ENCODE data around the gene CCDC12. TPM values are rescaled to one million over a fixed set of nuclear protein-coding genes. Genes with fewer than 3 reads are reported as not detected.

Gene CCDC12
- total and polyA plus RNA-seq, 2 of the 13 experiments (the other 11 are each of a cell fraction or from before 2014, with no cell fraction given) = 30.1 to 49.5 TPM

- no peaks in the 10 kb centered on the region for H3K79me2 ChIP-seq (ENCODE audit: insufficient read depth, low read length)
- no TSS peak for BruUV-seq (replicated peaks)
- 97% methylated on average over 4 of the region's 17 CpGs for WGBS (ENCODE audit: low lambda C conversion rate)
- POLR2A ChIA-PET = no interaction called here
- no peaks in the 10 kb centered on the region for H3K27me3 ChIP-seq (ENCODE audit: control insufficient read depth in 1 of 2, insufficient read depth in 2 of 2, low read length in 2 of 2)
- in situ Hi-C loops (cut with HindIII; ENCODE audit: extremely low pct_ligation_motif_present, low pct_unique_long_range_greater_than_20kb) = no loop called here
- no peak overlapping the region for H3K4me2 ChIP-seq (ENCODE audit: low read depth, low read length)
- intact Hi-C loops (cut with micrococcal nuclease; ENCODE audit: unreplicated experiment) = no loop called here
- H4K20me1 ChIP-seq (ENCODE audit: insufficient read depth, low read length) = no peaks in the 10 kb centered on the region
- H3K4me1 ChIP-seq (ENCODE audit: insufficient read depth, low read length) = no peaks in the 10 kb centered on the region; the same call in 1 of the 2 replicates
- CTCF ChIA-PET (ENCODE audit: low intra/inter-chr PET ratio, low total read pairs) = no interaction called here
- DNase-seq (ENCODE audit: low spot score) (no peak), FAIRE-seq (no peak), ATAC-seq (no peak)
- peaks cover 8 to 28% of the 10 kb centered on the region in 2 experiments for H3K36me3 ChIP-seq (replicated peaks in 1 of 2; ENCODE audit: control insufficient read depth in 1 of 2, insufficient read depth in 2 of 2, low read length in 2 of 2)
- no peak overlapping the region for H2AFZ ChIP-seq (ENCODE audit: low read length)
- H3K27ac ChIP-seq (ENCODE audit: extremely low read length, insufficient read depth, low read length) = no peak overlapping the region
- no peaks in the 10 kb centered on the region for H3K9me3 ChIP-seq (ENCODE audit: low read length)
- TF ChIP-seq U2AF2 (IDR thresholded peaks at IDR 0.05; ENCODE audit: low read depth, low read length) (no peak), SCMH1 (CRISPR knock-in tag; IDR thresholded peaks at IDR 0.05; ENCODE audit: borderline replicate concordance) (no peak), FOXC1 (CRISPR knock-in tag; IDR thresholded peaks at IDR 0.05; ENCODE audit: borderline replicate concordance) (no peak), ZNF746 (CRISPR knock-in tag; IDR thresholded peaks at IDR 0.05) (no peak), SMARCE1 (IDR thresholded peaks at IDR 0.05; ENCODE audit: borderline replicate concordance) (no peak), DPF2 (CRISPR knock-in tag; IDR thresholded peaks at IDR 0.05; ENCODE audit: borderline replicate concordance, low read depth) (no peak), POLR2A (IDR thresholded peaks at IDR 0.05; ENCODE audit: insufficient read depth in 1 of 2, low read depth in 2 of 2, low read length in 2 of 2) (no peak), ZNF251 (CRISPR knock-in tag; IDR thresholded peaks at IDR 0.05) (no peak), ZBTB20 (CRISPR knock-in tag; IDR thresholded peaks at IDR 0.05; ENCODE audit: borderline replicate concordance, low read depth) (no peak), ZNF460 (CRISPR knock-in tag; IDR thresholded peaks at IDR 0.05; ENCODE audit: borderline replicate concordance) (no peak), YEATS4 (CRISPR knock-in tag; IDR thresholded peaks at IDR 0.05; ENCODE audit: borderline replicate concordance) (no peak), MED8 (CRISPR knock-in tag; IDR thresholded peaks at IDR 0.05; ENCODE audit: insufficient replicate concordance) (no peak), GPN1 (CRISPR knock-in tag; IDR thresholded peaks at IDR 0.05; ENCODE audit: borderline replicate concordance) (no peak), KAT7 (CRISPR knock-in tag; IDR thresholded peaks at IDR 0.05; ENCODE audit: borderline replicate concordance) (no peak), CSRNP2 (CRISPR knock-in tag; conservative IDR thresholded peaks at IDR 0.05; ENCODE audit: low read depth) (no peak), ZNF670 (CRISPR knock-in tag; IDR thresholded peaks at IDR 0.05; ENCODE audit: borderline replicate concordance) (no peak), ZNF547 (CRISPR knock-in tag; IDR thresholded peaks at IDR 0.05) (no peak), ZNF567 (CRISPR knock-in tag; IDR thresholded peaks at IDR 0.05; ENCODE audit: borderline replicate concordance) (no peak), RBM39 (IDR thresholded peaks at IDR 0.05; ENCODE audit: low read depth, low read length, poor library complexity, severe bottlenecking) (no peak), RARG (CRISPR knock-in tag; IDR thresholded peaks at IDR 0.05; ENCODE audit: low read depth) (no peak)
- H3K9ac ChIP-seq (ENCODE audit: insufficient read depth, low read depth, low read length) = no peak overlapping the region
- no peak overlapping the region for H3K4me3 ChIP-seq (replicated peaks in 1 of 3; ENCODE audit: insufficient read depth in 1 of 3, low read depth in 2 of 3, low read length in 3 of 3)
These were observed 28.0 kb upstream of the CCDC12 start for GRCh38 chr3:47004369-47005211.
